Neural progenitor cell (in vitro differentiated cells): Measurements from ENCODE around the gene OSBPL1A. TPM values are rescaled to one million over a fixed set of nuclear protein-coding genes. Genes with fewer than 3 reads are reported as not detected.
A peak's percentile ranks its signal among the peaks of the same experiment; 100 is the strongest.

ENCODE experiments used
- DNase-seq: peaks from one replicate; pipeline ENCODE4 v3.0.0-alpha.2; 2016; ENCODE audit warnings: low spot score
- H2AFZ ChIP-seq: fragments of 200-600 bp; sonication (generic); replicated peaks from 2 replicates; pipeline ENCODE4 v1.6.1; 2016; ENCODE audit warnings: antibody characterized with exemption
- H3F3A ChIP-seq: fragments of 200-600 bp; sonication (generic); 2 replicates; pipeline ENCODE4 v1.6.1; 2016; ENCODE audit warnings: antibody characterized with exemption, low read depth
- H3K27ac ChIP-seq: fragments of 200-600 bp; sonication (generic); 2 replicates; pipeline ENCODE4 v1.5.1; 2016; ENCODE audit warnings: mild to moderate bottlenecking
- H3K27me3 ChIP-seq: fragments of 200-600 bp; sonication (generic); 2 replicates; pipeline ENCODE4 v1.6.1; 2016; ENCODE audit warnings: mild to moderate bottlenecking, moderate library complexity
- H3K36me3 ChIP-seq: fragments of 200-600 bp; sonication (generic); 2 replicates; pipeline ENCODE4 v1.5.1; 2016
- H3K4me1 ChIP-seq: fragments of 200-600 bp; sonication (generic); 2 replicates; pipeline ENCODE4 v1.6.1; 2016; ENCODE audit warnings: mixed run types
- H3K4me2 ChIP-seq: fragments of 200-600 bp; sonication (generic); 2 replicates; pipeline ENCODE4 v1.6.1; 2016
- H3K4me3 ChIP-seq: fragments of 200-600 bp; sonication (generic); 2 replicates; pipeline ENCODE4 v1.5.1; 2016
- H3K79me2 ChIP-seq: fragments of 200-600 bp; sonication (generic); 2 replicates; pipeline ENCODE4 v1.6.1; 2016; ENCODE audit warnings: low read depth
- H3K9ac ChIP-seq: fragments of 200-600 bp; sonication (generic); 2 replicates; pipeline ENCODE4 v1.6.1; 2016
- H3K9me3 ChIP-seq: fragments of 200-600 bp; sonication (generic); 2 replicates; pipeline ENCODE4 v1.5.1; 2016; ENCODE audit warnings: low read depth
- H4K20me1 ChIP-seq: fragments of 200-600 bp; sonication (generic); 2 replicates; pipeline ENCODE4 v1.6.1; 2016; ENCODE audit warnings: low read depth
- H3K27ac Mint-ChIP-seq: 3 replicates; pipeline ENCODE4 v1.8.0; 2021; ENCODE audit warnings: mixed read lengths
- H3K27me3 Mint-ChIP-seq: 2 replicates; pipeline ENCODE4 v1.8.0; 2022; ENCODE audit warnings: low read depth, mild to moderate bottlenecking, inconsistent platforms, moderate library complexity, mixed read lengths; ENCODE audit not compliant: insufficient read depth
- H3K36me3 Mint-ChIP-seq: 3 replicates; pipeline ENCODE4 v1.8.0; 2021; ENCODE audit warnings: mixed read lengths
- H3K4me1 Mint-ChIP-seq: 3 replicates; pipeline ENCODE4 v1.8.0; 2021; ENCODE audit warnings: mixed read lengths
- H3K4me3 Mint-ChIP-seq: 3 replicates; pipeline ENCODE4 v1.8.0; 2021; ENCODE audit warnings: mild to moderate bottlenecking, moderate library complexity, mixed read lengths
- H3K9me3 Mint-ChIP-seq: 3 replicates; pipeline ENCODE4 v1.8.0; 2020; ENCODE audit warnings: mixed read lengths
- EZH2 ChIP-seq: fragments of 200-600 bp; sonication (generic); IDR thresholded peaks from 2 replicates; pipeline ENCODE4 v1.6.1; 2017; ENCODE audit warnings: antibody characterized with exemption, mild to moderate bottlenecking, moderate library complexity
- EZH2phosphoT487 ChIP-seq: fragments of 200-600 bp; sonication (generic); IDR thresholded peaks from 2 replicates; pipeline ENCODE4 v1.6.1; 2017; ENCODE audit warnings: antibody characterized with exemption
- total RNA-seq: library from RNA; depleted of rRNA; stranded (reverse); fragments of >200 nt; gene quantifications from 2 replicates; pipeline ENCODE4 v1.2.3, GENCODE V29; 2015; ENCODE audit warnings: low replicate concordance
- TF ChIP-seq, protein P1 (sequence below): fragments of 200-600 bp; sonication (generic); IDR thresholded peaks from 2 replicates; pipeline ENCODE4 v1.5.1; 2017; ENCODE audit warnings: antibody characterized with exemption, mild to moderate bottlenecking

The OSBPL1A gene
- total RNA-seq, 1 donor from 2014 or later: 75.0 TPM

DNA sequence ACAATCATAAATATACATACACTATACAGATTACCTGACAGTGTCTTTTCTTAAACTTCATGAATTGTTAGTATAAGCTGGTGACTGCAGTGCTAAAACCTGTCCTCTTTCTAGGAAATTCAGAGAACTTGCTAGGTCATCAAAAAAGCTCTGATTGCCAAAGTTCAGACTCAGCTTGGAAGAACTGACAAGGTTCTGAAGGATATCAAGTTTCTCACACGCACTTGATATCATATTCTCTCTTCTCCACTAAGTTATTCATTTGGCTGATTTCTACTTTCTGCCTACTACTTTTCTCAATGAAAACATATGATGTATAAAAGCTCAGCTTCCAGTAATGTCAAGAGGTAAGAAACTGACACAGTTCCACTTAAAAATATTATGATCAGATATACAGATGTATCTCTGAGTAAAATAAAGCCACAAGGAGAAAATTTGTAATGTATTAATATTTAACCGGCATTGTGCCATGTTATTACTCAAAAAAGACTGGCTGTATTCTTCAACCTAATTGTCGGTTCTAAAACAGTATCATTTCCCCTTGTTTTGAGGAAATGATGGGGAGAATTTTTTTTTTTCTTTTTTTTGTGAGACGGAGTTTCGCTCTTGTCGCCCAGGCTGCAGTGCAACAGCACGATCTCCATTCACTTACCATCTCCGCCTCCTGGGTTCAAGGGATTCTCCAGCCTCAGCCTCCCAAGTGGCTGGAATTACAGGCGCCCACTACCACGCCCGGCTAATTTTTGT is 2.4 kb downstream of the OSBPL1A start:
- peaks cover 67% of the 10 kb centered on the region for H3K79me2 ChIP-seq
- TF ChIP-seq, protein P1, sequence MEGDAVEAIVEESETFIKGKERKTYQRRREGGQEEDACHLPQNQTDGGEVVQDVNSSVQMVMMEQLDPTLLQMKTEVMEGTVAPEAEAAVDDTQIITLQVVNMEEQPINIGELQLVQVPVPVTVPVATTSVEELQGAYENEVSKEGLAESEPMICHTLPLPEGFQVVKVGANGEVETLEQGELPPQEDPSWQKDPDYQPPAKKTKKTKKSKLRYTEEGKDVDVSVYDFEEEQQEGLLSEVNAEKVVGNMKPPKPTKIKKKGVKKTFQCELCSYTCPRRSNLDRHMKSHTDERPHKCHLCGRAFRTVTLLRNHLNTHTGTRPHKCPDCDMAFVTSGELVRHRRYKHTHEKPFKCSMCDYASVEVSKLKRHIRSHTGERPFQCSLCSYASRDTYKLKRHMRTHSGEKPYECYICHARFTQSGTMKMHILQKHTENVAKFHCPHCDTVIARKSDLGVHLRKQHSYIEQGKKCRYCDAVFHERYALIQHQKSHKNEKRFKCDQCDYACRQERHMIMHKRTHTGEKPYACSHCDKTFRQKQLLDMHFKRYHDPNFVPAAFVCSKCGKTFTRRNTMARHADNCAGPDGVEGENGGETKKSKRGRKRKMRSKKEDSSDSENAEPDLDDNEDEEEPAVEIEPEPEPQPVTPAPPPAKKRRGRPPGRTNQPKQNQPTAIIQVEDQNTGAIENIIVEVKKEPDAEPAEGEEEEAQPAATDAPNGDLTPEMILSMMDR: no peak
- TF ChIP-seq EZH2phosphoT487 (no peak), EZH2 (no peak)
- Mint-ChIP-seq H3K27ac (no peak overlapping the region), H3K9me3 (no peaks in the 10 kb centered on the region), H3K27me3 (no peaks in the 10 kb centered on the region), H3K4me1 (peaks cover 40% of the 10 kb centered on the region), H3K36me3 (peaks cover 10% of the 10 kb centered on the region), H3K4me3 (peak overlapping the region; percentile 59)
- H3K4me1 ChIP-seq: peaks cover 19% of the 10 kb centered on the region
- H3F3A ChIP-seq: peaks cover 23% of the 10 kb centered on the region
- peak overlapping the region; percentile 13 for H3K27ac ChIP-seq
- H3K27me3 ChIP-seq: no peaks in the 10 kb centered on the region
- H4K20me1 ChIP-seq: no peaks in the 10 kb centered on the region
- no peak overlapping the region for H3K4me2 ChIP-seq
- no peaks in the 10 kb centered on the region for H3K36me3 ChIP-seq
- H3K4me3 ChIP-seq: no peak overlapping the region
- no peaks in the 10 kb centered on the region for H3K9me3 ChIP-seq
- DNase-seq: no peak
- H3K9ac ChIP-seq: no peak overlapping the region
- no peak overlapping the region for H2AFZ ChIP-seq

DNA sequence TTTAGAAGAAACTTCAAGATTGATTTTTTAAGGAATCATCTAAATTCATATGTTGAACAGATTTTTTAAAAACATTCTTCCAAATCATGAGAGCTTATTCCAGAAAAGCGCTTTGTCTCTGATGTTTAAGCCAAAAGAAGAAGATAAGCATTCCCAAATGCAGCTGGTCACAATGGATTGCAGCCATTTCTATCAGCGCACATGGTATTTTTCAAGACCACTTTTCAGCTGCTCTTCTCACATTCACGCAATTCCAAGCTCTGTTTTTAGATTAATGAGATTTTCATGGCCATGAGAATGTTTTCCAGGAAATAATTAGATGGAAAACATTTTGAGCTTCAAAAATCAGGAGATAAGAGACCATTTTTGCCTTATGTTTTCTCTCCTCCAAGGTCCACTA is 8.7 kb downstream of the OSBPL1A start:
- H3F3A ChIP-seq: no peaks in the 10 kb centered on the region
- Mint-ChIP-seq H3K4me3 (no peak overlapping the region), H3K9me3 (no peaks in the 10 kb centered on the region), H3K4me1 (peaks cover 3% of the 10 kb centered on the region), H3K36me3 (peaks cover 14% of the 10 kb centered on the region), H3K27me3 (no peaks in the 10 kb centered on the region), H3K27ac (no peak overlapping the region)
- TF ChIP-seq, protein P1: no peak
- TF ChIP-seq EZH2: no peak
- no peaks in the 10 kb centered on the region for H3K36me3 ChIP-seq
- no peak overlapping the region for H3K4me3 ChIP-seq
- no peaks in the 10 kb centered on the region for H3K4me1 ChIP-seq
- H3K27ac ChIP-seq: no peak overlapping the region
- H4K20me1 ChIP-seq: no peaks in the 10 kb centered on the region
- H3K79me2 ChIP-seq: peaks cover 85% of the 10 kb centered on the region
- DNase-seq: no peak
- no peak overlapping the region for H2AFZ ChIP-seq
- H3K27me3 ChIP-seq: no peaks in the 10 kb centered on the region
- H3K4me2 ChIP-seq: no peak overlapping the region
- no peak overlapping the region for H3K9ac ChIP-seq
- no peaks in the 10 kb centered on the region for H3K9me3 ChIP-seq

DNA sequence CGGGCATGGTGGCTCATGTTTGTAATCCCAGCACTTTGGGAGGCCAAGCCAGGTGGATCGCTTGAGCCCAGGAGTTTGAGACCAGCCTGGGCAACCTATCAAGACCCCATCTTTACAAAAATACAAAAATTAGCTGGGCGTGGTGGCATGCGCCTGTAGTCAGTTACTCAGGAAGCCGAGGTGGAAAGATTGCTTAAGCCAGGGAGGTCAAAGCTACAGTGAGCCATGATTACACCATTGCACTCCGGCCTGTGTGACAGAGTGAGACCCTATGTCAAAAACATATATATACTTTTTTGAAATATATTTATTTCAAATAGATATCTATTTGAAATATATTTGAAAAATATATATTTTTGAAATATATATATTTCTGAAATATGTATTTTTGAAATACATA is 10.9 kb downstream of the OSBPL1A start:
- no peaks in the 10 kb centered on the region for H3K9me3 Mint-ChIP-seq
- DNase-seq: no peak
- H3K27ac ChIP-seq: no peak overlapping the region
- TF ChIP-seq, protein P1: no peak
- TF ChIP-seq EZH2 (no peak), EZH2phosphoT487 (no peak)
- no peak overlapping the region for H3K27ac Mint-ChIP-seq
- no peaks in the 10 kb centered on the region for H3F3A ChIP-seq
- no peak overlapping the region for H3K4me3 ChIP-seq
- no peaks in the 10 kb centered on the region for H3K4me1 ChIP-seq
- H3K27me3 ChIP-seq: no peaks in the 10 kb centered on the region
- no peaks in the 10 kb centered on the region for H4K20me1 ChIP-seq
- no peaks in the 10 kb centered on the region for H3K9me3 ChIP-seq
- H3K79me2 ChIP-seq: peaks cover 81% of the 10 kb centered on the region
- H3K9ac ChIP-seq: no peak overlapping the region
- H3K36me3 ChIP-seq: no peaks in the 10 kb centered on the region
- no peaks in the 10 kb centered on the region for H3K27me3 Mint-ChIP-seq
- H3K4me2 ChIP-seq: no peak overlapping the region
- H3K4me3 Mint-ChIP-seq: no peak overlapping the region
- peaks cover 3% of the 10 kb centered on the region for H3K4me1 Mint-ChIP-seq
- no peak overlapping the region for H2AFZ ChIP-seq
- H3K36me3 Mint-ChIP-seq: peaks cover 14% of the 10 kb centered on the region
